Pancreas (tissue), 10 donors: ENCODE data around the gene ABTB2. TPM values are rescaled to one million over a fixed set of nuclear protein-coding genes. Genes with fewer than 3 reads are reported as not detected.

Source experiments
- ATAC-seq, 4 donors: fragments of 200-7000 bp; cut with Tn5 transposase; one replicate each; pipeline versions ENCODE4 v1.8.0 to v1.9.1; 2020; ENCODE audit warnings: mild to moderate bottlenecking in 4 of 4, moderate library complexity in 4 of 4
- DNase-seq, 6 donors: peaks; one replicate each; pipeline ENCODE4 v3.0.0-alpha.2; 2020
- FAIRE-seq: peaks from 2 replicates; lab custom pipeline; 2012; peaks lifted over from hg19 to GRCh38; lab: Jason Lieb, UNC
- H3K27ac ChIP-seq, 4 donors: fragments of 200-600 bp; sonication (generic); 1 replicate in 3 of 4; 2 replicates in 1 of 4; pipeline versions ENCODE4 v1.5.0 to v1.8.0; 2020
- H3K27me3 ChIP-seq, 4 donors: fragments of 200-600 bp; one replicate each; pipeline ENCODE4 v1.8.0; 2021
- H3K36me3 ChIP-seq, 3 donors: fragments of 200-600 bp; sonication (generic) in 1 of 3; one replicate each; pipeline versions ENCODE4 v1.5.0 to v1.8.0; 2020 to 2021
- H3K4me1 ChIP-seq, 3 donors: fragments of 200-600 bp; one replicate each; pipeline ENCODE4 v1.8.0; 2021
- H3K4me3 ChIP-seq, 4 donors: fragments of 200-600 bp; sonication (generic) in 2 of 4; one replicate each; pipeline versions ENCODE4 v1.5.0 to v1.8.0; 2020 to 2021
- H3K9me3 ChIP-seq, 4 donors: fragments of 200-600 bp; one replicate each; pipeline ENCODE4 v1.8.0; 2021
- CTCF ChIP-seq, 4 donors: fragments of 200-600 bp; sonication (generic) in 3 of 4; IDR thresholded peaks; one replicate each; pipeline versions ENCODE4 v1.5.0 to v1.8.0; 2021; ENCODE audit warnings: antibody characterized with exemption in 4 of 4
- WGBS, 2 donors: extraction: QIAGEN DNeasy Blood & Tissue Kit; methylation state at CpG; one replicate each; pipeline ENCODE4 v1.1.7; 2013; 5-methylcytosine and 5-hydroxymethylcytosine counted together
- intact Hi-C, 3 donors: fragments of 100-400 bp; cut with DNase I; formaldehyde crosslinking; loops; one replicate each; pipeline versions ENCODE4 v1.11.1 to v1.14.2; 2022
- polyA plus RNA-seq, 2 donors: library from polyadenylated mRNA; stranded (reverse); fragments of 200-250 nt; gene quantifications; one replicate each; pipeline ENCODE4 v1.2.3, GENCODE V29; 2013
- total RNA-seq, 6 donors: library from RNA; stranded (reverse); fragmentation: NEBNext Ultra II Directional in 4 of 6; extraction: Animal tissue kit (Norgen Biotek cat#: 25700) in 4 of 6; gene quantifications; one replicate each; pipeline versions ENCODE4 v1.2.1 to v1.2.4, GENCODE V29; 2021 to 2023
- donor health status: healthy with polysubstance abuse.
- donor health status: DM: no; HTN: no; CAD: no; lungs with moderate emphysema.
- donor health status: DM: no; HTN: no; CAD: no.
- donor health status: control.
- donor health status: control.
- donor health status: Bipolar disorder and iron deficiency.
- donor health status: DM: yes; HTN: yes; CAD: no.
- donor health status: DM: no; HTN: no; CAD: no.
- donor health status: DM: no; HTN: no; CAD: no.
- donor health status: DM: yes; HTN: yes; CAD: no.

Gene ABTB2
- total and polyA plus RNA-seq, 8 donors = 0.63 to 4.4 (median 1.9) TPM

GRCh38 chr11:34259087-34259486 is 98.7 kb downstream of the ABTB2 start:
- intact Hi-C loops = no loop called here
- ATAC-seq (no peak), DNase-seq (no peak), FAIRE-seq (no peak)
- peaks cover 0 to 6% (median 0%) of the 10 kb centered on the region in 3 donors for H3K4me1 ChIP-seq
- no peaks in the 10 kb centered on the region for H3K27me3 ChIP-seq
- no peak for TF ChIP-seq CTCF (IDR thresholded peaks at IDR 0.05)
- H3K4me3 ChIP-seq = no peak overlapping the region
- H3K36me3 ChIP-seq = no peaks in the 10 kb centered on the region
- 72 to 82% methylated on average over 3 of the region's 3 CpGs for WGBS, 2 donors
- no peaks in the 10 kb centered on the region for H3K9me3 ChIP-seq
- H3K27ac ChIP-seq = no peak overlapping the region

GRCh38 chr11:34256626-34257025 is 101.2 kb downstream of the ABTB2 start:
- no peak for ATAC-seq
- Histone ChIP-seq H3K36me3 (no peaks in the 10 kb centered on the region), H3K27me3 (no peaks in the 10 kb centered on the region), H3K27ac (no peak overlapping the region), H3K4me1 (peaks cover 0 to 10% (median 0%) of the 10 kb centered on the region in 3 donors), H3K4me3 (no peak overlapping the region), H3K9me3 (no peaks in the 10 kb centered on the region)
- DNase-seq = no peak
- intact Hi-C loops = no loop called here
- FAIRE-seq = no peak
- WGBS, 2 donors = 63 to 72% methylated on average over 6 of the region's 6 CpGs
- TF ChIP-seq CTCF (IDR thresholded peaks at IDR 0.05) = no peak

GRCh38 chr11:34256150-34256549 is 101.7 kb downstream of the ABTB2 start:
- Histone ChIP-seq H3K27me3 (no peaks in the 10 kb centered on the region), H3K27ac (no peak overlapping the region), H3K9me3 (no peaks in the 10 kb centered on the region), H3K4me1 (peaks cover 0 to 10% (median 0%) of the 10 kb centered on the region in 3 donors), H3K36me3 (no peaks in the 10 kb centered on the region), H3K4me3 (no peak overlapping the region)
- intact Hi-C loops = no loop called here
- WGBS, 2 donors = 73 to 74% methylated on average over 6 of the region's 6 CpGs
- FAIRE-seq (no peak), DNase-seq (no peak), ATAC-seq (no peak)
- no peak for TF ChIP-seq CTCF (IDR thresholded peaks at IDR 0.05)

GRCh38 chr11:34255101-34255500 is 102.7 kb downstream of the ABTB2 start:
- H3K27ac ChIP-seq = no peak overlapping the region
- H3K9me3 ChIP-seq = no peaks in the 10 kb centered on the region
- H3K4me3 ChIP-seq = no peak overlapping the region
- no peak for TF ChIP-seq CTCF (IDR thresholded peaks at IDR 0.05)
- intact Hi-C loops = no loop called here
- FAIRE-seq = no peak
- no peaks in the 10 kb centered on the region for H3K36me3 ChIP-seq
- 97 to 100% methylated on average over 2 of the region's 2 CpGs for WGBS, 2 donors
- no peak for ATAC-seq
- no peaks in the 10 kb centered on the region for H3K27me3 ChIP-seq
- no peak for DNase-seq
- H3K4me1 ChIP-seq = peaks cover 0 to 10% (median 0%) of the 10 kb centered on the region in 3 donors

- intact Hi-C loops = no loop called here
- WGBS, 2 donors = 76 to 77% methylated on average over 4 of the region's 4 CpGs
- no peaks in the 10 kb centered on the region for H3K9me3 ChIP-seq
- TF ChIP-seq CTCF (IDR thresholded peaks at IDR 0.05) = no peak
- no peaks in the 10 kb centered on the region for H3K36me3 ChIP-seq
- peaks cover 0 to 10% (median 0%) of the 10 kb centered on the region in 3 donors for H3K4me1 ChIP-seq
- FAIRE-seq = no peak
- H3K4me3 ChIP-seq = no peak overlapping the region
- no peaks in the 10 kb centered on the region for H3K27me3 ChIP-seq
- H3K27ac ChIP-seq = no peak overlapping the region
- DNase-seq = no peak
- no peak for ATAC-seq
Measured at GRCh38 chr11:34254011-34254410, 103.8 kb downstream of the ABTB2 start.
